Stimulated activated CD4-positive, alpha-beta T cell treated with anti-CD3 and anti-CD28 coated beads, Interleukin-2, amount 100 ng/mL, for 48 hours (primary cell): ENCODE data around the gene FCGBP.
"Not testable (repeated sequence)": the region's sequence is repeated elsewhere in the genome, so short reads cannot be mapped to it uniquely, and the experiment has no call there.

Experiments used
- DNase-seq, 2 donors: peaks; one replicate each; pipeline ENCODE4 v3.0.0-alpha.2; 2020

FCGBP gene

GRCh38 chr19:39916851-39917396 lies 17.5 kb downstream of the FCGBP start:
- DNase-seq: no peak

GRCh38 chr19:39916236-39916635 lies 18.2 kb downstream of the FCGBP start:
- no peak for DNase-seq

GRCh38 chr19:39915848-39916215 lies 18.6 kb downstream of the FCGBP start:
- no peak for DNase-seq

- DNase-seq: no peak
These were observed 19.2 kb downstream of the FCGBP start for GRCh38 chr19:39915101-39915847.

GRCh38 chr19:39913682-39914333 lies 20.6 kb downstream of the FCGBP start:
- no peak for DNase-seq

- no peak for DNase-seq
These were observed 25.6 kb downstream of the FCGBP start for GRCh38 chr19:39908803-39909202.

GRCh38 chr19:39906820-39907611 lies 27.4 kb downstream of the FCGBP start:
- no peak for DNase-seq

- no peak for DNase-seq
These were observed 28.2 kb downstream of the FCGBP start for GRCh38 chr19:39906283-39906682.

GRCh38 chr19:39903486-39904091 lies 30.8 kb downstream of the FCGBP start:
- not testable (repeated sequence) for DNase-seq

- not testable (repeated sequence) for DNase-seq
These were observed 32.1 kb downstream of the FCGBP start for GRCh38 chr19:39902326-39902725.

GRCh38 chr19:39901681-39902080 lies 32.8 kb downstream of the FCGBP start:
- not testable (repeated sequence) for DNase-seq

- DNase-seq: not testable (repeated sequence)
These were observed 35.6 kb downstream of the FCGBP start for GRCh38 chr19:39898858-39899257.

- peak in 1 of 2 donors; percentile 63 for DNase-seq
These were observed 36.8 kb downstream of the FCGBP start for GRCh38 chr19:39897511-39898245.

GRCh38 chr19:39895096-39895495 lies 39.3 kb downstream of the FCGBP start:
- DNase-seq: not testable (repeated sequence)

GRCh38 chr19:39894236-39894606 lies 40.2 kb downstream of the FCGBP start:
- DNase-seq: not testable (repeated sequence)

GRCh38 chr19:39893366-39894235 lies 40.8 kb downstream of the FCGBP start:
- DNase-seq: peak in 1 of 2 donors; percentile 16

- DNase-seq: not testable (repeated sequence)
These were observed 41.9 kb downstream of the FCGBP start for GRCh38 chr19:39892506-39892902.

- not testable (repeated sequence) for DNase-seq
These were observed 42.6 kb downstream of the FCGBP start for GRCh38 chr19:39891660-39892505.

GRCh38 chr19:39890755-39891551 lies 43.5 kb downstream of the FCGBP start:
- no peak for DNase-seq
